Measurements from ENCODE around the gene RMND1.
A peak's percentile ranks its signal among the peaks of the same experiment; 100 is the strongest.

Gene RMND1

DNA sequence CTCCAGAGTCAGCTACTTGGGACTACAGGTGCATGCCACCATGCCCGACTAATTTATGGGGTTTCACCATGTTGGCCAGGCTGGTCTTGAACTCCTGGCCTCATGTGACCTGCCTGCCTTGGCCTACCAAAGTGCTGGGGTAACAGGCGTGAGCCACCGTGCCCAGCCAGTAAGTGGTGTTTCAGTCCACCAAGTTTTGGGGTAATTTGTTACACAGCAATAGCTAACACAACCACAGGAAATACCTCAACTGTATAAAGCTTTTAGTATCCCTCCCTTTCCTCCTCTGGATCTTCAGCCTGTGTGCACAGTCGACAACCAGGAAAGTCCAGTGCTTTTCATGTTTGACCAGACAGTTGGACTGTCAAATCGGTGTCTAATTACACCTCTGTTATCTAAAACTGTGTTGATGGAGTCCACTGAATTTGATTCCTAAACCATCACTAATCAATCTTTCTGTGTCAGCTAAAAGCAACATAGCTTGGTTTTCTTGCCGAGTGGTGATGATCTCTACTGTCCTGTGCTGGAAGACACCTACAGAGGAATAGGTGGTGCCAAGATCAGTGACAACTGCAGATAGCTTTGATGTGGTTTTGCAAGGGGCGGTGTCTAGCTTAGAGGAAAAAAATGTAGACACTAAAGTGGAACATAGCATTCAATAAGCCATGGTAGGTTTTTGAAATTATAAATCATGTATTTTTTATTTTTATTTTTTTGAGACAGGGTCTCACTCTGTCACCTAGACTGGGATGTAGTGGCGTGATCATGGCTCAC is 38.4 kb downstream of the RMND1 start:
- DNase-seq (ENCODE audit: low spot score), result peak; percentile 76

GRCh38 chr6:151412909-151413308 is 39.0 kb downstream of the RMND1 start:
- no peak for DNase-seq (ENCODE audit: low spot score)

DNA sequence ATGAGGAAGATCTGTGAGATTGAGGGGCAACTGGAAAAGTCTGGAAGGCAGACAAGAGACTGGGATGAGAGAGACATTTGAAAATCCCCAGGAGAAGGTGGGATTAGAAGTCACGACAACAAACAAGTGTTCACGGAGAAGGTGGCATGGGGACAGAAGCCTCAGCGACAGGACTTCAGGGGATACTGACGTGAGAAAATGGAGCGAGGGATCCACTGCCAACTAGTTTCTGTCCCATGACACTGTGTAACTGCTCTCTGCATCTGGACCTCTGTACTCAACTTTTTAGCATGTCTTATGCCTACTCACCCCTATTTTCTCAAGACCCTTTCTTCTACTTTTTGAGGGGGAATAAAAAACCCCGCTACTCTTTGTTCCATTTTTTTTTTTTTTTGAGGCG is 42.2 kb downstream of the RMND1 start:
- no peak for DNase-seq (ENCODE audit: low spot score)

- DNase-seq (ENCODE audit: low spot score), result no peak
Observed at GRCh38 chr6:151409260-151409659, 42.7 kb downstream of the RMND1 start.

DNA sequence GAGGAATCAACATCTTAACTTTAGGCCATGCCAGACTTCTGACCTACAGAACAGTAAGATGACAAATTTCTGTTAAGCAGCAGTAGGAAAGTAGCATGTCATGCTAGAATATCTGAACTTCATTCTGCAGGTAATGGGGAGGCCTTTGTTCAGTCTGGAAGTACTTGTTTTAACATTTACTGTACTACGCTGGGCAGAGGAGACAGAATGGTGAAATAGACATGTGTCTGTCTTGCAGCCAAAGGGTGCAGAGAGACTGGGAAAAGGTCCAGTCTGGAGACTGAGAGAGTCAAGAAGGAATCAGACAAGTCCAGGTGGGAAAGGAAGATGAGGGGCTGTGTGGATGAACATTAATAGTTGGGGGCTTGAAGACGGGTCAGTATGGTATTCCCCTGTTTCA is 43.1 kb downstream of the RMND1 start:
- DNase-seq (ENCODE audit: low spot score), result no peak

GRCh38 chr6:151403919-151404308 is 48.0 kb downstream of the RMND1 start:
- no peak for DNase-seq (ENCODE audit: low spot score)

GRCh38 chr6:151402228-151402627 is 49.7 kb downstream of the RMND1 start:
- DNase-seq (ENCODE audit: low spot score), result no peak

- no peak for DNase-seq (ENCODE audit: low spot score)
Observed at GRCh38 chr6:151400473-151400872, 51.5 kb downstream of the RMND1 start.

DNA sequence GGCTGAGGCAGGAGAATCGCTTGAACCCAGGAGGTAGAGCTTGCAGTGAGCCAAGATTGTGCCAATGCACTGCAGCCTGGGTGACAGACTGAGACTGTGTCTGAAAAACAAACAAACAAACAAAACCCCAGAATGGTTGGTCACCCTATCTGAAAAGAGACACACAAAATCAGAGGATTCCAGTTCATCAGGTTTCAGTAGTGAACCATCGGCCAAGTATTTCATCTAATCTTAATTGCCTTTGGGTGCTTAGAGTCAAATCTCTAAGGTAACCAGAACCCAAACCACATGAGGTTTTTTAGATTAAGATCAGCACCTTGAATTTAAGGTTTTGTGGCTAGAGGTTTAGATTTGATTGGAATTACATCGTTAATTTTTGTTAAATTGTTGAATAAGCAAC is 52.2 kb downstream of the RMND1 start:
- DNase-seq (ENCODE audit: low spot score), result peak; percentile 28

- no peak for DNase-seq (ENCODE audit: low spot score)
Observed at GRCh38 chr6:151393410-151393809, 58.5 kb downstream of the RMND1 start.

DNA sequence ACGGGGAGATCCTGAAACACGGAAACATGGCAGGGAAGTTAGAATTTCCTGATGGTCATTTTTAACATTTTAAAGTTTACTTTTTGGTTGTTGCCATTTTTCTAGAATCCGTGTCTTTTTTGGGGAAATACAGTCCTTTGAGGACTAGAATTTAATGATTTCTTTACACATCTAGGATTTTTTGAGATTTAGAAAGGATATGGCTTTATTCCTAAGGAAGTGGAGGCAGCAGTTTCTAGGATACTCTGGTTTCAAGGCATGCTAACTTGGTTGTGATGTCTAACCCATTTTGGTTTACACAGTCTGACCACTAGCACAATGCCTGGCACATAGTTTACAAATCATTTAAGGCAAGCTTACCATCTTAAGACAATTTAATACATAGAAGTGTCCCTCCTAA is 59.5 kb downstream of the RMND1 start:
- DNase-seq (ENCODE audit: low spot score), result no peak

DNA sequence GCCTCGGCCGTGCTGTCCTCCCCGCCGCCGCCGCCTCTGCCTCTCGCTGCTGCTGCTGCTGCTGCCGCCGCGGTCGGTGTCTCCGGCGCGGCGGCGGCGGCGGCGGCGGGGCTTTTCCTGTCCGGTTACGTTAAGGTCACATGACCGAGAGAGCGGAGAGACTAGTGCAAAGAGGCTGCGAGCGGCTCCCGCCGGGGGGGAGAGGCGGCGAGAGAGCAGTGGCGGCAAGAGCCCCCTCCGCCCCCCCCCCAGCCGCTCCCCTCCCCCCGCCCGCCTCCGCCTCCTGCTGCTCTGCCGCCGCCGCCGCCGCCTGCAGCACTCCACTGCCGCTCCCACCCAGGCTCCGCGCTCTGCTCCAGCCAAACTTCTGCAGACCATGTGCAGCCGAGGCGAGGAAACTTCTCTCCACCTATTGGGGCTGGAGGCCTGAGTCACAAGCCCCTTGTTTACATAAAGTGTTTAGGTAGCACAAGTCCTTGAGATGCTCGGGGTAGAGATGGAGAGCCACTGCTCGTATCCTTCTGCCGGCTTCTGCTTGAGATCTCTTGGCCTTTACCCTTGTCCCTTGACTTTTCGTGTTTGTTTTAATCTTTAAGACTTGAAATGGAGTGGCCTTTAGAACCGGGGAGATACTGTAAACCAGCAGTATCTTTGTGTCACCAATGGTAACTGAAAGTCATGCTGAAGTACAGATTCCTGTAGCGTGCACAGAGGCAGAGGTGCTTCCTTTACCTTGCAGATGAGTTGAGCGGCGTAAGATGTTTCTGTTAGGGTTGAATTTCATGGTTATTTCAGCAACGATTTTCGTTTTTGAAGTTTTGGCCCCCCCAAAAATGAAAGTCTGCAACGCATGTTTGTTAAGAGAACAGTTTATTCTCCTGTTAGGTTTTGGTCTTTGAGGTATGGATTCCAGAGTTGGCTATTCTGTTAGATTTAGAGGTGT is 60.2 kb downstream of the RMND1 start, which contains the start of gene ZBTB2:
Gene ZBTB2, minus strand, starts transcription at position 89 of the 943 bp plus-strand sequence. CDS start 17,922 bp downstream, outside the sequence.
- DNase-seq (ENCODE audit: low spot score), result peak; percentile 64

DNA sequence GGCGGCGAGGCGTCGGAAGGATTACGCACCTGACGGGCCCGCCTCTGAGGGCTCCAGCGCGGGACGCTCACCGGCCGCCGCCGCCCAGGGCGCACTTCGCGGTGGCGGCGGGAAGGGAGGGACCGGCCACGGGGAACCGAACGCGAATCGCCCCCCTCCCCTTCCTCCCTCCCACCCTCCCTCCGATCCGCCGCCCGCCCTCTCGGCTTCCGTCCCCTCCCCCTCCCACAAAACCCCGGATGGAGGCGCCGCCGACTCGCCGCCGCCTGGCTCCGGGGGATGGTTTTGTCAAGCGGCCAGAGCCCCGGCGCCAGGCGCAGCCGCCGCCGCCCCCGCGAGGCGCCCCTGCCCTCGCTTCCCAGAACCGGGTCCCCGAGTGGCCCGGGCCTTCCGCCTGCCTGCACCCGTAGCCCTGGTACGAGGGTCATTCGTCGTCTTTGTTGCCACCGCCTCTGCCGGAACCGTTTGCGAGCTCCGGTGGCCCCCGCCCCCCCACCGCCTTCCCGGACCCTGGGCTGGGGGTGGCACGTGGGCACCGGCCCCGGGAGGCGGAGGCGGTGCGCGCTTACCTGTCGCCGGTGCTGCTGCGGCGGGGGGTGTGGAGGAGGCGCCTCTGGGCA is 61.0 kb downstream of the RMND1 start:
- DNase-seq (ENCODE audit: low spot score), result peak; percentile 84

- DNase-seq (ENCODE audit: low spot score), result peak; percentile 98
Observed at GRCh38 chr6:151390276-151390850, 61.6 kb downstream of the RMND1 start.

GRCh38 chr6:151389618-151390275 is 62.2 kb downstream of the RMND1 start:
- DNase-seq (ENCODE audit: low spot score), result no peak

DNA sequence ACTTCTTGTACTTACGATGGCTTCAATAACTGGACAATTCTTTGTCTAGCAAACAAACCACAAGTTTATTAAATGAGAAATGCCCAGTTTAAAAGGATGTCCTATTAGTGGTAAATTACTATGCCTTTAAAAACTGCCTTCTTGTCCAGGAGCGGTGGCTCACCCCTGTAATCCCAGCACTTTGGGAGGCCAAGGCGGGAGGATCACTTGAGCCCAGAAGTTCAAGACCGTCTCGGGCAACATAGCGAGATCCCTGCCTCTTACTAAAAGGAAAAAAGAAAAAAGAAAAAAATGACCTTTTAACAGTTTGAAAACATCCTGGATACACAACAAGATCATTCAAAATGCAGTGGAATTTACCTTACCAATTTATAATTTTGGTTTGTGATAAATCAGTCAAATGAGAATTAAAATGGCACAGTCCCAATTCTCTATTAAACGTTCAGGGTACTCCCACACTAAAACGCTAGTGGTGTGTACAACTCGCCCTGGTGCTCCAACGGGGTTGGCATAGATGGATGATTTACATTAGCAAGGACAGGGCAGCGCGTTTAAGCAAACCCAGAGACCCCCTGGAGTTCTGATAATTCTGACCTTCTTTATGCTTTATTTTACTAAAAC is 62.8 kb downstream of the RMND1 start:
- no peak for DNase-seq (ENCODE audit: low spot score)

DNA sequence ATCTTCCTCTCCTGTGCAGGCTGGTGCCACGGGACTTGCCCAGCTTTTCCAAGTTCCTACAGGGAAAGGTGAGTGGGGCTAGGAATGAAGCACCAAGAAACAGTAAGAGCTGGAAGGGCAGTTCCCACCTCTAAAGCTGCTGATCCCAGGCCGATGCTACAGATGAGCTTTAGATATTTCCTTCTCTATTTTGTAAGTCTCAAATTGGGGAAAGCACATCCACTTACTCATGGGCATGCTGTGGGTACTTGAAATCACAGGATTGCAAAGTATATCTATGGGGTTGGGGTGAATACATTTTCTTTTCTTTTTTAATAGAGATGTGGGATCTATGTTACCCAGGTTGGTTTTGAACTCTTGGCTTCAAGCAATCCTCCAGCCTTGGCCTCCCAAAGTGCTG is 63.7 kb downstream of the RMND1 start:
- DNase-seq (ENCODE audit: low spot score), result no peak

- DNase-seq (ENCODE audit: low spot score), result no peak
Observed at GRCh38 chr6:151387175-151387970, 64.6 kb downstream of the RMND1 start.

DNA sequence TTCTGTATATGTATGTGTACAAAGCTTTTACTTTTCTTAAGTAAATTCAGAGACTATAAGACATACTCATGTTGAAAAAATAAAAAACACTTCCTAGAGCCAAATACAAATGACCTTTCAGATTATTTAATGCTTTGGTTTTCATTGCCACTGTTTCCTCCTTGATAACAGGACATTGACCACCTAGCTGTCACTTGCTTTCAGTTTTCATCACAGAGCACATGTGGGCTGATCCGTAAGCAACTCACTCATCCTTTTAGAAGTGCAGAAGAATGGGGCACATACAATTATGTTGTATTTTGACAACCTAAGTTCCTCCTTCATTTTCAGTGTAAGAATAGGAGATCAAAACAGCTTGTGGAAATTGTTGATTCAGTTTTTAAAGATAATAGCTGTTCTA is 66.7 kb downstream of the RMND1 start:
- DNase-seq (ENCODE audit: low spot score), result no peak

- DNase-seq (ENCODE audit: low spot score), result no peak
Observed at GRCh38 chr6:151384151-151384550, 67.8 kb downstream of the RMND1 start.
